Endodermal cell (in vitro differentiated cells): ENCODE measurements around the gene WWC1. TPM values are rescaled to one million over a fixed set of nuclear protein-coding genes. Genes with fewer than 3 reads are reported as not detected.

ENCODE experiments used
- DNase-seq: peaks from one replicate; pipeline ENCODE4 v3.0.0-alpha.2; 2017
- H3K27ac ChIP-seq: 2 replicates; pipeline ENCODE4 v1.5.1; 2013; ENCODE audit warnings: mild to moderate bottlenecking, low read depth, low read length, moderate library complexity
- H3K27me3 ChIP-seq: 2 replicates; pipeline ENCODE4 v1.6.1; 2013; ENCODE audit warnings: mild to moderate bottlenecking, low read length, moderate library complexity; ENCODE audit not compliant: insufficient read depth, control insufficient read depth, poor library complexity, severe bottlenecking
- H3K36me3 ChIP-seq: 2 replicates; pipeline ENCODE4 v1.7.0; 2013; ENCODE audit warnings: mild to moderate bottlenecking, low read length, moderate library complexity; ENCODE audit not compliant: control insufficient read depth, insufficient read depth
- H3K4me1 ChIP-seq: one replicate; pipeline ENCODE4 v1.7.0; 2013; ENCODE audit warnings: low read length; ENCODE audit not compliant: control insufficient read depth, insufficient read depth
- H3K4me3 ChIP-seq: 2 replicates; pipeline ENCODE4 v1.5.1; 2013; ENCODE audit warnings: mild to moderate bottlenecking, low read length, moderate library complexity
- H3K9ac ChIP-seq: 2 replicates; pipeline ENCODE4 v1.6.1; 2013; ENCODE audit warnings: mild to moderate bottlenecking, low read length, moderate library complexity; ENCODE audit not compliant: poor library complexity, severe bottlenecking; ENCODE audit errors: extremely low read depth
- H3K9me3 ChIP-seq: 2 replicates; pipeline ENCODE4 v1.6.1; 2013; ENCODE audit warnings: mild to moderate bottlenecking, low read length, moderate library complexity; ENCODE audit not compliant: control insufficient read depth
- H3K27ac Mint-ChIP-seq: 2 replicates; pipeline ENCODE4 v1.8.0; 2020; ENCODE audit warnings: mixed read lengths
- H3K27me3 Mint-ChIP-seq: 2 replicates; pipeline ENCODE4 v1.8.0; 2021; ENCODE audit warnings: mild to moderate bottlenecking, mixed read lengths; ENCODE audit not compliant: insufficient read depth
- H3K36me3 Mint-ChIP-seq: 2 replicates; pipeline ENCODE4 v1.8.0; 2020; ENCODE audit warnings: low read depth, mixed read lengths
- H3K4me1 Mint-ChIP-seq: 2 replicates; pipeline ENCODE4 v1.8.0; 2020; ENCODE audit warnings: mixed read lengths
- H3K4me3 Mint-ChIP-seq: 2 replicates; pipeline ENCODE4 v1.8.0; 2020; ENCODE audit warnings: mild to moderate bottlenecking, moderate library complexity, mixed read lengths
- H3K9me3 Mint-ChIP-seq: 2 replicates; pipeline ENCODE4 v1.8.0; 2020; ENCODE audit warnings: mild to moderate bottlenecking, mixed read lengths
- WGBS, 2 experiments: methylation state at CpG; one replicate each; pipeline versions ENCODE4 v1.1.5 to v1.1.7; 2013; ENCODE audit warnings: missing lambda C conversion rate in 2 of 2, mixed read lengths in 1 of 2; ENCODE audit not compliant: insufficient coverage in 1 of 2, insufficient read length in 1 of 2; 5-methylcytosine and 5-hydroxymethylcytosine counted together
- total RNA-seq, 2 donors: library from RNA; stranded (reverse); fragmentation: NEBNext Ultra II Directional in 1 of 2; extraction: Animal tissue kit (Norgen Biotek cat#: 25700) in 1 of 2; gene quantifications; 2 replicates in 1 of 2; 3 replicates in 1 of 2; pipeline ENCODE4 v1.2.1, GENCODE V29; 2021
- TF ChIP-seq, protein P1 (sequence below): fragments of 200-600 bp; sonication (generic); conservative IDR thresholded peaks from 2 replicates; pipeline ENCODE4 v1.5.0; 2021; ENCODE audit warnings: antibody characterized with exemption, mild to moderate bottlenecking

WWC1 gene
- total RNA-seq, 2 donors from 2014 or later = 18.4 to 20.3 TPM

DNA sequence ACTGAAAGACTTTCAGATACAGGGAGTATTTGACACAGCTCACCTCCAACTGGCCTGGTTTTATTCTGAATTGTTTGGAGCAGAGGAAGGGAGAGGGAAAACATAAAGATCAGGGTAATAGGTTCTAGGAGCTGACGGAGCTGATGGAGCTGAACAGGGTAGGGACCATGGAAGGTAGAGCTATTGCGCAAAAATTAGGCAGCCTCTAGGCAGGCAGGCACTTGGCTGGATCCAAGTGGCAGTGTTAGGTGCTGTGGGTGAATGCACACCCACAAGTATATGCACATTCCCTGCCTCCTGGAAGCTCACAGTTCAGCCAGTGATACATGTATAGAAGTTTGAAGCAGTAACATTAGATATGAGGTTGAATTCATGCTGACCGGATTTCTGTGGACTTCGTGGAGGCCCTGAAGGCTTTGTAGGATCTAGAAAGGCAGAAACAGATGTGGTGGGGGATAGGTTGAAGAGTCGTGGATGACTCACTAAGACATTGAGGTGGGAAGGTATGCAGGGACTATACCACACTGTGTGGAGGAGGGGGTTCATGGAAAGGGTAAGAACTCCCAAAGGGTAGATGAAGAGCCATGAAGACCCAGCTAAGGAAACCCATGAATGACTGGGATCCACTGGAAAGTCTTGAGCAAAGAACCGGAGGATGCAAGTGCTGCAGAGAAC is 50.8 kb downstream of the WWC1 start:
- Histone ChIP-seq H3K27me3 (no peaks in the 10 kb centered on the region), H3K9me3 (no peaks in the 10 kb centered on the region), H3K4me3 (no peak overlapping the region), H3K27ac (no peak overlapping the region), H3K4me1 (peaks cover 4% of the 10 kb centered on the region), H3K9ac (no peak overlapping the region), H3K36me3 (no peaks in the 10 kb centered on the region)
- DNase-seq = no peak
- Mint-ChIP-seq H3K27ac (no peak overlapping the region), H3K36me3 (peaks cover 3% of the 10 kb centered on the region), H3K27me3 (no peaks in the 10 kb centered on the region), H3K4me3 (no peak overlapping the region), H3K9me3 (no peaks in the 10 kb centered on the region), H3K4me1 (peaks cover 26% of the 10 kb centered on the region)
- WGBS, 2 experiments = 91 to 96% methylated on average over 5 to 6 of the region's 6 CpGs
- TF ChIP-seq, protein P1, sequence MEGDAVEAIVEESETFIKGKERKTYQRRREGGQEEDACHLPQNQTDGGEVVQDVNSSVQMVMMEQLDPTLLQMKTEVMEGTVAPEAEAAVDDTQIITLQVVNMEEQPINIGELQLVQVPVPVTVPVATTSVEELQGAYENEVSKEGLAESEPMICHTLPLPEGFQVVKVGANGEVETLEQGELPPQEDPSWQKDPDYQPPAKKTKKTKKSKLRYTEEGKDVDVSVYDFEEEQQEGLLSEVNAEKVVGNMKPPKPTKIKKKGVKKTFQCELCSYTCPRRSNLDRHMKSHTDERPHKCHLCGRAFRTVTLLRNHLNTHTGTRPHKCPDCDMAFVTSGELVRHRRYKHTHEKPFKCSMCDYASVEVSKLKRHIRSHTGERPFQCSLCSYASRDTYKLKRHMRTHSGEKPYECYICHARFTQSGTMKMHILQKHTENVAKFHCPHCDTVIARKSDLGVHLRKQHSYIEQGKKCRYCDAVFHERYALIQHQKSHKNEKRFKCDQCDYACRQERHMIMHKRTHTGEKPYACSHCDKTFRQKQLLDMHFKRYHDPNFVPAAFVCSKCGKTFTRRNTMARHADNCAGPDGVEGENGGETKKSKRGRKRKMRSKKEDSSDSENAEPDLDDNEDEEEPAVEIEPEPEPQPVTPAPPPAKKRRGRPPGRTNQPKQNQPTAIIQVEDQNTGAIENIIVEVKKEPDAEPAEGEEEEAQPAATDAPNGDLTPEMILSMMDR = no peak

DNA sequence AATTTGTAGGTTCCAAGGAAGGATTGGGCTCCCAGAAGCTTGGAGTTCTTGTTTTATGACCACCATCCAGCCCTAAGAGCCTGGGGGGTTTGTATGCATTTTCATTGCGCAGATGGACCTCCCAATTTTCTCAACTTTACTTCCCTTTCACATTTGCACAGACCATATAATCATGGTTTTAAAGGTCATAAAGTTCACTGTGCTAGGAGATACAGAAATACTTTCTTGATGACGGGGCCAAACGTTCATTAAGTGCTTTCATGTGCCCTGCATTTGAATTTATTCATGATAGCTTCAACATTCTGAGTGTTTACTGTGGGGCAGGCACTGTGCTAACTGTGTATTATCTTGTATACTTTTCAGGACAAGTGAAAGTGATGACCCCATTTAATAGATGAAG is 51.5 kb downstream of the WWC1 start:
- no peak overlapping the region for H3K4me3 ChIP-seq
- H3K4me3 Mint-ChIP-seq = no peak overlapping the region
- H3K27me3 ChIP-seq = no peaks in the 10 kb centered on the region
- TF ChIP-seq, protein P1 = no peak
- H3K27ac Mint-ChIP-seq = no peak overlapping the region
- no peaks in the 10 kb centered on the region for H3K9me3 ChIP-seq
- no peaks in the 10 kb centered on the region for H3K36me3 ChIP-seq
- H3K27me3 Mint-ChIP-seq = no peaks in the 10 kb centered on the region
- no peak overlapping the region for H3K9ac ChIP-seq
- no peak overlapping the region for H3K27ac ChIP-seq
- peaks cover 4% of the 10 kb centered on the region for H3K4me1 ChIP-seq
- H3K9me3 Mint-ChIP-seq = no peaks in the 10 kb centered on the region
- peaks cover 33% of the 10 kb centered on the region for H3K4me1 Mint-ChIP-seq
- H3K36me3 Mint-ChIP-seq = peaks cover 3% of the 10 kb centered on the region
- DNase-seq = peak; percentile 8
- WGBS, 2 experiments = 94% methylated on average over 3 of the region's 3 CpGs

DNA sequence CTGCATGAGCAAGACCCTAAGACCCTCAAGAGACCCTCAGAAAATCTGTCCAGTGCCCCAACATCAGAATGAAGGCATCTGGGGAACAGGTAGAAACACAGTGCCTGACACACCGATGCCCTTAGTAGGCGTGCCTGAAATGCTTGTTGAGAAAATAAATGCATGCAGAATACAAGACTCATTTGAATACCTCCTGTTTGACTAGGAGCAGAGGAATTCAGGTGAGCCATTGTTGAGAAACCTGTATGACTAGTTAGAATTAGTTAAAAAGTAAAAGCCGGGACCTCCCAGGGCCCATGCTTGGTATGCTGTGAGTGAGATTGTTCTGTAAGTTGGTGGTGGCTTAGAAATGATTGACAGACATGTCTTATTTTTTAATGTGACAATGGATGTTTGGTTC is 55.0 kb downstream of the WWC1 start:
- Histone ChIP-seq H3K9me3 (no peaks in the 10 kb centered on the region), H3K27ac (no peak overlapping the region), H3K4me3 (no peak overlapping the region), H3K9ac (no peak overlapping the region), H3K27me3 (no peaks in the 10 kb centered on the region), H3K4me1 (peaks cover 4% of the 10 kb centered on the region), H3K36me3 (no peaks in the 10 kb centered on the region)
- no peaks in the 10 kb centered on the region for H3K27me3 Mint-ChIP-seq
- no peaks in the 10 kb centered on the region for H3K9me3 Mint-ChIP-seq
- WGBS, 2 experiments = 88 to 95% methylated on average over 3 of the region's 3 CpGs
- peak overlapping the region; percentile 14 for H3K4me3 Mint-ChIP-seq
- H3K27ac Mint-ChIP-seq = peak overlapping the region; percentile 86
- H3K4me1 Mint-ChIP-seq = peaks cover 32% of the 10 kb centered on the region
- TF ChIP-seq, protein P1 = no peak
- H3K36me3 Mint-ChIP-seq = peaks cover 3% of the 10 kb centered on the region
- DNase-seq = peak; percentile 67
